GM12865 (cell line): Measurements from ENCODE around the gene COQ5.
"Not testable (repeated sequence)": the region's sequence is repeated elsewhere in the genome, so short reads cannot be mapped to it uniquely, and the experiment has no call there.

Source experiments
- DNase-seq: peaks from one replicate; pipeline ENCODE4 v3.0.0; 2010; ENCODE audit warnings: low read depth
- H3K4me3 ChIP-seq: 2 replicates; pipeline ENCODE4 v1.5.1; 2011; ENCODE audit warnings: mild to moderate bottlenecking, low read depth, low read length, control low read depth
- CTCF ChIP-seq: IDR thresholded peaks from 2 replicates; pipeline ENCODE4 v1.5.1; 2011; ENCODE audit warnings: low read length, control low read depth, low read depth, inconsistent platforms; ENCODE audit not compliant: insufficient read depth; ENCODE audit errors: missing control alignments

The COQ5 gene

GRCh38 chr12:120529641-120530417 is 871 bp upstream of the COQ5 start:
- TF ChIP-seq CTCF: no peak
- peak; percentile 47 for DNase-seq
- peak overlapping the region; percentile 82 for H3K4me3 ChIP-seq

GRCh38 chr12:120522568-120522967 is 6.4 kb downstream of the COQ5 start:
- DNase-seq: no peak
- TF ChIP-seq CTCF: no peak
- no peak overlapping the region for H3K4me3 ChIP-seq

GRCh38 chr12:120519324-120519723 is 9.6 kb downstream of the COQ5 start:
- not testable (repeated sequence) for DNase-seq, H3K4me3 ChIP-seq

GRCh38 chr12:120515496-120515895 is 13.5 kb downstream of the COQ5 start:
- DNase-seq: no peak

GRCh38 chr12:120514002-120514401 is 15.0 kb downstream of the COQ5 start:
- no peak overlapping the region for H3K4me3 ChIP-seq
- TF ChIP-seq CTCF: no peak
- DNase-seq: no peak

More at GRCh38 chr12:120515496-120515895, 13.5 kb downstream of the COQ5 start:
- no peak overlapping the region for H3K4me3 ChIP-seq
- no peak for TF ChIP-seq CTCF

- DNase-seq: no peak
- no peak overlapping the region for H3K4me3 ChIP-seq
- no peak for TF ChIP-seq CTCF
Measured at GRCh38 chr12:120508537-120508936, 20.4 kb downstream of the COQ5 start.

GRCh38 chr12:120504587-120504986 is 24.4 kb downstream of the COQ5 start:
- no peak for TF ChIP-seq CTCF
- H3K4me3 ChIP-seq: no peak overlapping the region
- DNase-seq: no peak
